Activated effector memory CD4-positive, alpha-beta T cell treated with Interleukin-2 at 50 U/mL for 16 hours (primary cell): ENCODE data around the gene CLTRN.
"Not testable (repeated sequence)": the region's sequence is repeated elsewhere in the genome, so short reads cannot be mapped to it uniquely, and the experiment has no call there.

ENCODE experiments used
- DNase-seq: peaks from one replicate; pipeline ENCODE4 v3.0.0-alpha.2; 2020

CLTRN gene

DNA sequence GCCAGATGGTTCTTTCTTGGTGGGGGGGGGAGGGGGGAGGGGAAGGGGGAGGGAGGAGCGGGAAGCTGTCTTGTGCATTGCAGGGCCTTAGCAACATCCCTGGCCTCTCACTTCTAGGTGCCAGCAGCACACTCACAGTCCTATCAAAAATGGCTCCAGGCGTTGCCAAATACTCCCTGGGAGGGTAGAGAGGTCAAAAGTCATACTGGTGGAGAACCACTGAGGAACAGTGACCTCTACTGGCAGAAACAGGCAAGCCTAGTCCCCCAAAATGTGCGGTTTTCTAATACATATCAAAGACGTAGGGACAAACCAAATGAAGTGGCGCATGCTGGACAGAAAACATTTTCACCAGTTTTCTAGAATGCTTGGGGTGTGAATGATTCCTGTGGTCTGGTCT, 17.1 kb downstream of the CLTRN start:
- DNase-seq = not testable (repeated sequence)

DNA sequence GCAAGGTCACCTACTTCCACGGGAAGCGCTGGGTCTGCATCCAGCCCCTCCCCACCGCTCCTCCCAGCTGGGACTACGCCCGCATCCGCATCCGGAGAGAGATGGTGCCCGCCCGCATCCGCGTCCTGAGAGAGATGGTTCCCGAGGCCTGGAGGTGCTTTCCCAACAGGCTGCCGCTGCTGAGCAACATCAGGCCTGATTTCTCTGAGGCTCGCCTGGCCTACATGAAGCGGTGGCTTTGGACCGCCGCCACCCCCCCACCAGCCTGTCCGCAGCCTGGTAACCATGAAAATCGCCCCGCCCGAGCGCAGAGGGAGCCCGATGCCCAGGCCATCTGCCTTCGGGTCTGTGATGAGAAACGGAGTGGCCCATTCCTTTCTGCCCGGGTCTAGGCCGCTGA, 18.1 kb downstream of the CLTRN start:
- DNase-seq = no peak

DNA sequence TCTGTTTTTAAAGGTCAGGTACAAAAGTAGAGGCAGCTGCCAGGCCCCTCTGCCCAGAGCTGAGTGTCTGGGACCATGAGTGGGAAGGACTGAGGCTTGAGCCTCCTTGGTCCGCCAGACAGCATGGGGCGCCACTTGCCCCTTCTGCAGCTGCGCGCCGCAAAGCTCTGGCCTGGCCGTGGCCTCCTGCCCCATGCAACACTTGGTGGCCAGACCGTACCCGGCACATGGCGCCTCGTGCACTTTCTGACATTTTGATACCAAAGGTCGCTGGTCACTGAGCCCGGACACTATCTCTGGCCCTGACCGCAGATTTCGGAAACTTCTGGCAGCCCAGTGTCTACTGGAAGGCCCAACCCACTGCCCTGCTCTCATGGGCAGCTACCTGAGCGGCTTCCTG, 18.6 kb downstream of the CLTRN start:
- DNase-seq = no peak

DNA sequence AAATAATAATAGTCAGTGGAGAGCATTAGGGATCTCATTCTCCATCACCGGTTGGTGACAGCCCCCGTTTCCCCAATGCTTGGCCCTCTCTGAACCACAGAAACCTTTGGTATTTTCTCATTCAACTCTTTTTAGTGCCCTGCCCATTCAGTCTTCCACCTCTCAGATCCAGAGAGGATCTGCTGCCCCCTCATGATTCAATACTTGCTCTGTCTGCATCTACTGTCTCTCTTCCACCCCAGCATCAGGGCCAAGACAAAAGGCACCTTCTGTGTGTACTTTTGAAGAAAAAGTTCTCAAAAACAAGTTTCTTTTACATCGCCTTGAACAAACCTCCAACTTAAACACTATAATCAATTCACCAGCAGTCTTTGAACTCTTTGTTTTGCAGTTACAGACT, 19.3 kb downstream of the CLTRN start:
- no peak for DNase-seq

DNA sequence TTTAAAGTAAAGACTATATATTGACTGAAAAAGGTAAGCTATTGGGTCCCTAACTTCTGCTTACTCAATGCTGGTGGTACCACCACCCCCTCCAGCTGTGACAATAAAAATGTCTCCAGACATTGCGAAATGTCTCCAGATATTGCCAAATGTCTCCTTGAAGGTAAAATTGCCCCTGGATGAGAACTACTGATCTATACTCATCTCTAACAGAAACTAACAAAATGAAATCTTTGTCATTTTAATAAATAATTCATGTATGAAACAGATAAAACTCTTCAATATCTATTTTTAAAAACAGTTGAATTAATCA, 20.1 kb downstream of the CLTRN start:
- no peak for DNase-seq

DNA sequence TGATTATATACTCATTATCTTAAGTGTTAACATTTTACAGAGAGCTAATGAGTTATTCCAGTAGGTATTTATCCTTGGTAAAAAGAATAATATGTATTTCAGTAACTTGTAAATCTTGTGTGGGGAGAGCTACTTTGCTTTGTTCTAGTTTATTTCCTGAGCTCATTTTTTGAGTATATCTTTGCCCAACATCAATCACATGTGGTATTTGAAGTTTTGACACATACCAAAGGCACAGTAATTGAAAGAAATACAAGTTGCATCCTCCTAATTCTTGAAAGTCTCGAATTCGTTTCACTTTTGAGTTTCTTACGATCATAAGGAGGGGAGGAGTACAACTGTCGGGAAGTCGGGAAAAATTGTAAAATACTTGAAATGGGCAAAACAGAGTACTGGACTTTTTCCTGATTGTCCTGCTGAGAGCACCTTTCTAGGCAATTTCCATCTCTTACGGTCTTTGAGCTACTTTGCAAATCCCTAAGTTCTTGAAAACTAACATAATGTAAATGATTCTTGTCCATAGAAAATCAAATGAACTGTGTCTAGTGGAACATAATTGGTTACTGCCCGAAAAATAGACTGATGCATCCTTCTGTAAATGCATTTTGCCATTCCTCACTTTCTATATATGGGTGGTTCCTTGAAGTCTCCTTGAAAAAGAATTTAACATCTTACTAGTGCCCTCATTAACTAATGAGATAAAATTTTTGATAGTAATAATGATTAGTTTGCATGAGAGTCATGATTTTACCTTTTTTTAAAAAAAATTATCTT, 20.6 kb downstream of the CLTRN start:
- DNase-seq = no peak

DNA sequence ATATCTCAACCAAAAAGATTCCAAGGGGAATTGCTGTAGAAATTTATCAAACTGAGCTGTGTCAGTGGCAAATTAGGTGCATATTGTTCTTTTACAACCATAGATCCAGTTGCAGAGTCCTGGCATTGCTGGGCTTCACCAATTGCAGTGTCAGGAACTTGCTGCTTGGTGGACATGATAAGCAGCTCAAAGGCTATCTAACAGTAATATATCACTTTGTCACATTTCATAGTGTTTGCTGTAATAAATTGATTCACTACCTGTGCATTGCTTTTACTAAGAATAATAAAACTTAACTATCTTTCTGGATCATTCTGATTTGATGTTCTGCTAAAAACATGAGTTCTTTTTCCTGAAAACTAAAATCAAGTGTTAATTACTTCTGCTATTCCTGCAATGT, 33.0 kb downstream of the CLTRN start:
- DNase-seq = no peak

DNA sequence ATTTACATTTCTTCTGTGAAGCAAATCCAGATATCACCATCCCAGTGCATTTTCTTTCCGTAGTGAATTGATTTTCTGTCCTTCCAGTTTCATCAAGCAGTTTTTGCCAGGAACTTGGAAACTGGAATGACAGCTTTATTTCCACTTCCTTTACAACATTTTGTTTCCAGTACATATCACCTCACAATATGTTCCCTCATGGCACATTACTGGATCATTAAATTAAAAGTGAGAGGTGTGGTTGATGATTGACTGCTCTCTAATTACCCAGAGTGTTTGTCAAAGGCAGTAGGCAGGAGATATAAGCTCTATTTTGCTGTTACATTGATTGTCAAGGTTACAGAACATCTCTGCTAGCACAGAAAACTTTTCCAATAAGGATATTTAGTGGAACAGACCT, 41.6 kb downstream of the CLTRN start:
- no peak for DNase-seq

DNA sequence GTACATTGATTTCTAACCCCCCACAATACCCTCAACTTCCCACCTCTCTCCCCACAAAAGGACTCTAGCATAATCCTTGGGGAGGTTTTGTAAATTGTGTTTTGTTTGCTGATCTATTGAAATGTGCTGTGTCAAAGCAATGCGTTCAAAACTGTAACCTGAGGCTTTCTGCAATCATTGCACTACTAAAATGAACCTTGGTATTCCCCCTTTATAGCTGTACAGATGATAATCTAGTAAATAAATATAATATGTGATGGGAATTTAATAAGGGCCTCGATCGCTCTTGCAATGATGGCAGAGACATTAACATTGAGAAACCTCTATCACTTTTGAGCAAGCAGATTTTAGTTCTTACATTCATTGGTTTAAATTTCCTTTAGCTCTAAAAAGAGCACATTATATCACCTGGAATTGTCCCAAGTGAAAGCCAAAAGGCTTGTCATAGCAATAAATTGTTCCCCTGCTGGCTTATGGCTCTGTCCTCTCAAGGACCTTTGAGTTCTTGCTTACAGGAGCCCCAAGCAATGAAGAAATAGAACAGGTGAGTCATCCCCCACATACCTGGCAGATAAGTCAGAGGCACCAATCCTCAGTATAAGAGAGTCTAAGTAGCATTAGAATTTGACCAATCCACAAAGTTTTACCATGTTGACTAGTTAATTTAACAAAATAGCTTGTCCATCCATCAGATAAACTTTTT, 45.4 kb downstream of the CLTRN start:
- no peak for DNase-seq

DNA sequence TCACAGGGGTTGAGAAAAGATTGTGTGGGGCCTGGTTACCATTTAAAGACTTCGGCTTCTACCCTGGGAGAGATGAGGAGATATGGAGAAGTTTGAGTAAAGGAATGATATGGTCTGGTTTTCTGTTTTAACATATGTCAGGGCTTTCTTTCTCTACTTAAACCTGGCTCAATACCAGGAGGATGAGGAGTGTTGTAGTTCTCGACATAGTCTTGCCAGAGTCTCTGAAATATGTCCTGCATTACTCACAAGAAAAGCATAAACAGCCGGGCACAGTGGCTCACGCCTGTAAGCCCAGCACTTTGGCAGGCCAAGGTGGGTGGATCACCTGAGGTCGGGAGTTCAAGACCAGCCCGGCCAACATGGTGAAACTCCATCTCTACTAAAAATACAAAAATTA, 47.5 kb downstream of the CLTRN start:
- no peak for DNase-seq

DNA sequence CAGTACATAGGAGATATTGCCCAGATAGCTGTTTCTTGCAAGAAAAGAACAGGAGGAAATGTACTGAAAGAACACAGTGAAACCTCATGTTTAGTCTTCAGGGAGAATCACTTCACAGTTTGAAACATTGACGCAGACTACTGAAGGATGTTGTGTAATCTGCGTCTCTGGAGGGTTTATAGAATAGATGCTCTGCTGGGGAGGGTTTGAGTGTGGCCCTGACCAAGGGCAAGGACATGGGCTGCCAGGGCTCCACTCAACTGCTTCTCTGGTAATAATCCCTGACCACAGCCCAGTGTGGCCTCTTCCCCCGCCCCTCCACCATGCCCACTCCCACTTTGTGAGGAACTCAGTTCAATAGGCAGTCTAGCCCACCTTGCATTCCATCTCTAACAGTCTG, 48.1 kb downstream of the CLTRN start:
- no peak for DNase-seq

DNA sequence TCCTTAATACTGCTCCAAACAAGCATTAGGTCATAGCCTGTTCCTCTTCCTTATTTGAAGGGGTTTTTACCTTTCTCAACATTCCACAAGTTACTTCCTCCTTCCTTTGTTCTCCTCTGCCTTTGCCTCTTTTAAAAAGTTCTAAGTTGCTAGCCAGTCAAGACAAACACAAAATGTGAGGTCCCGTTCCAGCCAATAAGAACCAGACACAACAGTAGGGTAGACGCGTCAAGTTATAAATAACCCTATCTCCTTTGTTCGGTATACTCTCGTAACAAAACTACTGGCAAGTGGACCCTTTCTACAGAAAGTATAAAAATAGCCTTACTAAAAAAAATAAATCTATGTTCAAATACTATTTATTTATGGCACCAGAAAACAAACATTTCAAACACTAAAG, 57.5 kb downstream of the CLTRN start:
- DNase-seq = no peak

DNA sequence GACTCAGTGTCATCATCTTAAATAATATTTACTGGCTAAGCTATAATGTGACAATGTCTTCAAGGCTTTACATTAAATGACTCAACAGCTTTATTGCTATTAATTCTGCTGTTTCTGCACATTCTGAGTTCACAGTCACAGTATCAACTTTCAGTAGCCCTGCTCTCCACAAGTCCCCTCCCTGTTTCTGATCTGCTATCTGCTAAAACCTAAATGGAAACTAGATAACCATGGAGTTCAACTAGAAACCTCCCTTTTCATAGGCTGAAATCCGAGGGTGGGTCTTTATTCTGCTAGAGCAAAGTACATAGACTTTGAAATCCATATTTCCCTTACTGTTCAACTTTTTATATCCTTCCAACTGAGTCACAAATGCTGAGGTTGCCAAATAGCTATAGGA, 58.5 kb downstream of the CLTRN start:
- no peak for DNase-seq

DNA sequence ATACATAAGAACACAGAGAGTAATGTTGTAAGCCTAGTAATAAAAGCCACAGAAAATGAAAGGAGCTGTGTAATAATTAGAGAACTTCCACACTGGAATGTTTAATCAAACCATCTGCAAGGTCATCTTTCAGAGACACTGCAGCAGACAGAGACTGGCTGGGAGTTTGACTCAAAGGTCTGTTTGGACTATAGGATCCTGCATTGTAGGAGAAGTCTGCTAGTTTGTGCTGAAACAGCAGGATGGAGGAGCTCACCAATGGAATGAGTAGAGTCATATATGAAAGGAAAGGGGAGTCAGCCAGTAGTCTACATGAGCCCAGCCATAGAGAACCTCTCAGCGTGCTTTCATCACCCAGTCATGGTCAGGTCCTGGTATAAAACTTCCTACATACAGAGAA, 59.4 kb downstream of the CLTRN start:
- DNase-seq = no peak

DNA sequence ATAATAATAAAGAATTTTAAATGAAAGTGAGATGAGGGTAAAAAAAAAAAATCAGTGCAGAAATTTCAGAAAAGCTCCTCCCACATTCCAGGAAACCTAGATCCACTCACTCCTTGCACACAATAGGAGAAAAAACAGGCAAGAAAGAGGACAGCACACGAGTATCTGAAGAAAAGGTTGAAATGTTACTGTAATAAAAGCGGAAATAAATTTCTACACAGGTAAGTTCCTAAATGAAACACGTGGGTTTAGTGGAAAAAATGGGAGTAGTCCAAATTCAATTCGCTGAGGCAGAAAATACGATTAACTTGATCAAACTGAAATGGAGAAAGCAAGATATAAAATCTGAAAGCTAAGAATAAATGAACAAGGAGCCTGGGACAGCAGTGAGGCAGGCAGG, 61.8 kb downstream of the CLTRN start:
- no peak for DNase-seq

DNA sequence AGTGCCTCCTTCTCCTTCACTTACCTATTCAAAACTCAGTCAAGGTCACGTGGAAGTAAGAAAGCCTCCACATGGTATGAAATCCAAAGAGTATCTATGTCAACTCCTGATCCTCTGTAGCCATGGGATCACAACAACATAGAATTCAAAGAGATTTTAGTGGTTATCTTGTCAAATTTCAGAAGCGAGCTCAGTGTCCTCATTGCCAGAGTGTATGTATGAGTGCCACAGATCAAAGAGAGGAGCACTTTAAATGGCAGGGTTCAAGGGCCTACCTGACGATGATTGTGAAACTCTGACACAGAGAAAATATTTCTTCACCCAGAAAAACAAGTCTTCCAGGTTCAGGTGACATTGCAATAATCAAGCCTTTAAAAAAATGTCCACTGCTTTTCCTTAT, 62.7 kb downstream of the CLTRN start:
- DNase-seq = no peak

DNA sequence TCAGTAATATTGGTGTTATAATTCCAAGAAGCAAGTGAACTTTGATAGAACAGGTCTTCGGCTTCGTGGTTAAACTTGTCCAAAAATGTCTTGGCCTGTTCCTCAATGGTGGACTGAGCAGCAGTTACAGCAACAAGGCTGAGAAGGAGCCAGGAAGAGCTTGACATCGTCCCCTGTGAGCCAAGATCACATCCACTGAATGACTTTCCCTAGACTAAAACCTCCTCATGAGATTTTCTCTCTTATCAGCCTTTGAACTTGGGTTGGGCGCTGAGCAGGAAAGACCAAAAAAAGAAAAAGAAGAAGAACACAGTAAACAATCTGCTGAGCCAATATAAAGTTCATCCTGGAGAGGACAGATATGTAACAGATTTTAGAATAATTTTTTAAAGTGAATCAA, 63.9 kb downstream of the CLTRN start, which contains the start of gene ACE2:
TSS of gene ACE2 (minus strand) at position 216 of the 400 bp plus-strand sequence. CDS start at position 167, 49 bp downstream.
- no peak for DNase-seq

DNA sequence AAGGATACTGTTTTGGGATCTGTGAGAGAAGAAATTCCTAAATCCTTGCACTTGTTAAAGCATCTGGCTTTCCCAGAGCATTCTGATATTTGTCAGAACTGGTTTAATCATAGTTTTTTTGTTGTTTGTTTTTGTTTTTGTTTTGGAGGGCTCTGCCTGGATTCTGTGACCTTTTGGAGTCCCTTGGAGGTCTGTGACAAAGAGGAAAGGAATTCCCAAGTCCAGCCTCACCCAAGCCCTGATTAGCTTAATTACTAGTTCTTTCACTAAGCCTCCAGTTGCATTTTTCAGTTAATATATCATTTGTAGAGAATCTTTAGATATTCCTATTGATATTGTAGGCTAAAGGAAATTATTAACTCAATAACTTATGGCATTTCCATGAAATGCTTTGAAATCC, 64.6 kb downstream of the CLTRN start:
- no peak for DNase-seq

DNA sequence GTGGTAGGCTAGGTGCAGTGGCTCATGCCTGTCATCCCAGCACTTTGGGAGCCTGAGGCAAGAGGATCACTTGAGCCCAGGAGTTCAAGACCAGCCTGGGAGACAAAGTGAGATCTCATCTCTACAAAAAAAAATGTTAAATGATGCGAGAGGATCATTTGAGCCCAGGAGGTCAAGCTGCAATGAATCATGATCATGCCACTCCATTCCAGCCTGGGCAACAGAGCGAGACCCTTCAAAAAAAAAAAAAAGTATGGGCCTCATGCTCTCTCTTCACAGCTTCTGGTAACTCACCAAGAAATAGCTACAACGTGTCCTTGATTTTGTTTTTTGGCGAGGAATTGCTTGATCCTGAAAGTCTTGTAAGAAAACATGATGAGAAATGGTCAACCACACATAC, 65.1 kb downstream of the CLTRN start:
- DNase-seq = no peak

DNA sequence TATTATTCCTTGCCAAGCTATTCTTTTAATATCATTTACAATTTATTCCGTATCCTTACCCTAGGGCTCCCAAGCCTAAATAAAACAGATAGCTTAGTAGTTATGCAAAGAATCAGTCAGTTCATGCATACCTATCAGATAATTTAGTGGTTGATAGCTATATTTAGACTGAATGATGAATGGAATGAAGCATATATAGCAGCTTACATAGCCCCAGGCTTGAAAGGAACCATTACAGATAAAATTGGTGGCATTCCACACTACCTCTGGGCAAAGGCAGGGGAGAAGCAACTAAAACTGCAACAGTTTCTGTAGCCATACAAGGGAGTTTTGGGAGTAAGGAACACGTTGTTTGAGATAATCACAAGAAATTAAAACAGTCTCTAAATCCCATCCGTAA, 66.6 kb downstream of the CLTRN start:
- DNase-seq = no peak

DNA sequence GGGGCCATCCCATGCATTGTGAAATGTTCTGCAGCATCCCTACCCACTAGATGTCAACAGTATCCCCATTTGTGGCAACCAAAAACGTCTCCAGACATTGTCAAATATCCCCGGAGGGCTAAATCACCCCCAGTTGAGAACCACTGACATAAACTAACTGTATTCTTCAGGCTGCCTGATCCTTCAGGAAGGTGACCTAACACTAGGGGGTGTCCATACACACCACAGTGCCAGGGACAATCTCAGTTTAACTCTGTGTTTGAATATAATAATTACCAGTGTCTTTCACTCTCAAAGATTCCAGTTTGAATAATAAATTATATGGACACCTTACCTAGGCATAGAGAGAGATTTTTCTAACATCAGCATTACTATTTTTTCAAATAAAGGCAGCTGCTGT, 70.2 kb downstream of the CLTRN start:
- DNase-seq = no peak

DNA sequence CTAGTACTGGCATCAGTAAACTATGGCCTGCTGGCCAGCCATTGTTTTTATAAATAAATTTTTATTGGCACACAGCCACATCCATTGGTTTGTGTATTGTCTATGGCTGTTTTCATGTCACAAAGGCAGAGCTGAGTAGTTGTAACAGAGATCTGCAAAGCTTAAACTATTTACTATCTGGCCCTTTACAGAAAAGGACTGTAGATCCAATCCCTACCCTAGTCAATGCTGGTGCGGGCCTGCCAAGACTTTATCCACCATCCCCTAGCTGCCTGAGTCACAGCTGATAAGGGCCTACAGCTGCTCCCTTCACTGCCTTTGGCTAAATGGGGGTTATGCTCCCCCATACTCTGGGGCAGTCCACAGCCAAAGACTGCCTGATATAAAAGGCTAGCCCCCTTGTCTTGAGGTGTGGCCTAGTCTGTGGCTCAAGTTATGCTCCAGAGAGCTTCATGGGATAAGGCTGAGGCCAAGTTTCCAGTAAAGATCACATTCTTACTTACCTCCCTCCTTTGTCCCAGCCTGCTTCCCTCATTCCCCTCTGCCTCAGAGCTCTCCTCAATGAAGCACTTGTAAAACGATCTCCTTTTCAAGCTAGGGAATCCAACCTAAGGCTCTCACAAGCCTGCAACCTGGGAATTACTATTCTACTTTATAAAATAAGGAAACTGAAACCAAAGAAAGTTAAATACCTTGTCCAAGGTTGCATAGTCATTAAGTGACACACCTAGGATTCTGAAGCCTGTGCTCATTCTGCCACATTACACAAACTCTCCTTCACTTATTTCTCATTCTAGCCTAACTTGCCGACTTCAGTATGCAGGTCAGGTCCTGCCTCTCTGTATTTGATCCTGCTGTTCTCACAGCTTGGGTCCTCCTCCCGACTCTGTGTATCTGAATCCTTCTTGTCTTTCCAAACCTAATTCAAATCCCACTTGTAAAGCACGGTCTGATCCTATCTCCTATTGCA, 84.5 kb downstream of the CLTRN start:
- DNase-seq = no peak
